Gastrocnemius medialis (tissue), 4 donors: Measurements from ENCODE around the gene PHOX2A. TPM values are rescaled to one million over a fixed set of nuclear protein-coding genes. Genes with fewer than 3 reads are reported as not detected.
A peak's percentile ranks its signal among the peaks of the same experiment; 100 is the strongest.

ENCODE experiments used
- ATAC-seq, 2 donors: fragments of 150-250 bp; one replicate each; pipeline ENCODE4 v1.9.1; 2016
- DNase-seq, 2 donors: peaks; one replicate each; pipeline ENCODE4 v3.0.0-alpha.2; 2019
- H3K27ac ChIP-seq, 4 donors: fragments of 200-600 bp; sonication (generic); 1 replicate in 1 of 4; 2 replicates in 3 of 4; pipeline ENCODE4 v1.5.1; 2016 to 2018; ENCODE audit warnings: mild to moderate bottlenecking in 2 of 4, moderate library complexity in 1 of 4
- H3K27me3 ChIP-seq, 3 donors: fragments of 200-600 bp; sonication (generic) in 2 of 3; 1 replicate in 1 of 3; 2 replicates in 2 of 3; pipeline versions ENCODE4 v1.5.1 to v1.6.0; 2016 to 2019; ENCODE audit warnings: mild to moderate bottlenecking in 1 of 3, moderate library complexity in 1 of 3
- H3K36me3 ChIP-seq, 2 donors: fragments of 200-600 bp; sonication (generic) in 1 of 2; one replicate each; pipeline ENCODE4 v1.5.1; 2017 to 2018
- H3K4me1 ChIP-seq, 2 donors: fragments of 200-600 bp; sonication (generic) in 1 of 2; one replicate each; pipeline ENCODE4 v1.5.1; 2016 to 2017; ENCODE audit warnings: mild to moderate bottlenecking in 2 of 2
- H3K4me3 ChIP-seq, 4 donors: fragments of 200-600 bp; sonication (generic) in 3 of 4; 1 replicate in 1 of 4; 2 replicates in 3 of 4; pipeline ENCODE4 v1.5.1; 2016 to 2019; ENCODE audit warnings: mild to moderate bottlenecking in 2 of 4
- H3K9me3 ChIP-seq, 3 donors: fragments of 200-600 bp; sonication (generic) in 2 of 3; 1 replicate in 1 of 3; 2 replicates in 2 of 3; pipeline ENCODE4 v1.5.1; 2016 to 2019
- POLR2A ChIP-seq, 2 donors: fragments of 450-650 bp; IDR thresholded peaks; one replicate each; pipeline ENCODE4 v1.6.1; 2017; ENCODE audit warnings: antibody characterized with exemption in 2 of 2, mild to moderate bottlenecking in 2 of 2, moderate library complexity in 2 of 2
- in situ Hi-C, 4 donors: fragments of 200-750 bp; cut with MboI; loops; one replicate each; pipeline versions ENCODE4 v1.15.0 to v1.8.0; 2017; ENCODE audit warnings: low sequenced_read_pairs in 4 of 4
- intact Hi-C: fragments of 100-400 bp; cut with DNase I; formaldehyde crosslinking; loops from one replicate; pipeline ENCODE4 v1.15.1; 2023; ENCODE audit warnings: low total_unique reads
- total RNA-seq, 4 donors: library from RNA; depleted of rRNA; stranded (reverse); fragments of >200 nt; gene quantifications; one replicate each; pipeline versions ENCODE4 v1.1.0 to v1.2.3, GENCODE V29; 2016
- TF ChIP-seq, protein P1 (sequence below), 5 experiments: fragments of 450-650 bp in 3 of 5; fragments of 200-600 bp in 2 of 5; sonication (generic) in 2 of 5; IDR thresholded peaks in 4 of 5; conservative IDR thresholded peaks in 1 of 5; 1 replicate in 4 of 5; 2 replicates in 1 of 5; pipeline ENCODE4 v1.5.1; 2016 to 2019; ENCODE audit warnings: antibody characterized with exemption in 5 of 5, mild to moderate bottlenecking in 3 of 5, moderate library complexity in 3 of 5

The PHOX2A gene
- total RNA-seq, 4 donors from 2014 or later = not detected

DNA sequence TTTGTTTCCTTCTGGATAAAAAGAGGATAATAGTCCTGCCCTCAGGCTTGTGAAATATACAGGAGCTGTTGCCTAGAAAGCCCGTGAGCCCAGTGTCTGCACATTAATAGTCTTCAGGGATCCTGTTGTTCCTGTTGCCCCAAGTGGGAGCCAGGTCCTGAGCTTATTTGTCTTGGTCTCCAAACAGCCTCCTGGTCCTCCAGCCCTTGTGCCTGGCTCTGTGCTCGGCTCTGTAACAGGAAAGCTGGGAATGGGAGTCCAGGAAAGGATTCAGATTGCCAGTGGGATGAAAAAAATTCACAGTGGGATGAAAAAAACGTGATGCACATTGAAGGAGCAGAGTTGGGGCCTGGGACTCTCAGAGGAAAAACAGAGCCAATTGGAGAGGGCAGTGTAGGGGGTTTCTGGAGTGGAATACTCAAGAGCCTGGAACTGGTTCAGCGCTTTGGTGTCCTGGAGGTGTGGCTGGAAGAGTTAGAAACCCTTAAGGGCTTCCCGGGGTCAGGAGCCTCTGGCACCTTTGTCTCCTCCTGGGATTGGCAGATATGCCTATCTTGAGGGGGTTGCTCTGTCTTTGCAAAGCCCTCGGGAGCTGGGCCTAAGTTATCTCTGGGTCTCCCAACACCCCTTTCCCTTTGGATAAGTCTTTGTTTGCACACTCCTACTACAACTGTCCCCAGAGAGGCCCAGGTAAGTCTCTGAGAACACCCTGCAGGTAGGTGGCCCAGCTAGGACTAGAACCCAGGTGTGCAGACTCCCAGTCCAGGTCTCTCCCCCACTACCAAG, 21.7 kb downstream of the PHOX2A start:
- intact Hi-C loops (loop anchor here (2.0 to 5.0 kb wide), 3 partner anchors 210 to 919 kb away; partner anchors contain the start of gene CLPB), in situ Hi-C loops (no loop called here)
- Histone ChIP-seq H3K27ac (peak overlapping the region; percentile 97 to 99 (median 98)), H3K27me3 (no peaks in the 10 kb centered on the region), H3K4me1 (peaks cover 21 to 26% of the 10 kb centered on the region in 2 donors), H3K4me3 (peak overlapping the region; percentile 84 to 95 (median 88)), H3K9me3 (no peaks in the 10 kb centered on the region), H3K36me3 (peaks cover 0 to 7% of the 10 kb centered on the region in 2 donors)
- TF ChIP-seq, protein P1, sequence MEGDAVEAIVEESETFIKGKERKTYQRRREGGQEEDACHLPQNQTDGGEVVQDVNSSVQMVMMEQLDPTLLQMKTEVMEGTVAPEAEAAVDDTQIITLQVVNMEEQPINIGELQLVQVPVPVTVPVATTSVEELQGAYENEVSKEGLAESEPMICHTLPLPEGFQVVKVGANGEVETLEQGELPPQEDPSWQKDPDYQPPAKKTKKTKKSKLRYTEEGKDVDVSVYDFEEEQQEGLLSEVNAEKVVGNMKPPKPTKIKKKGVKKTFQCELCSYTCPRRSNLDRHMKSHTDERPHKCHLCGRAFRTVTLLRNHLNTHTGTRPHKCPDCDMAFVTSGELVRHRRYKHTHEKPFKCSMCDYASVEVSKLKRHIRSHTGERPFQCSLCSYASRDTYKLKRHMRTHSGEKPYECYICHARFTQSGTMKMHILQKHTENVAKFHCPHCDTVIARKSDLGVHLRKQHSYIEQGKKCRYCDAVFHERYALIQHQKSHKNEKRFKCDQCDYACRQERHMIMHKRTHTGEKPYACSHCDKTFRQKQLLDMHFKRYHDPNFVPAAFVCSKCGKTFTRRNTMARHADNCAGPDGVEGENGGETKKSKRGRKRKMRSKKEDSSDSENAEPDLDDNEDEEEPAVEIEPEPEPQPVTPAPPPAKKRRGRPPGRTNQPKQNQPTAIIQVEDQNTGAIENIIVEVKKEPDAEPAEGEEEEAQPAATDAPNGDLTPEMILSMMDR (IDR thresholded peaks at IDR 0.05 in 4 of 5, conservative IDR thresholded peaks at IDR 0.05 in 1 of 5) = no peak
- no peak for TF ChIP-seq POLR2A (IDR thresholded peaks at IDR 0.05)
- ATAC-seq (no peak), DNase-seq (peak in 1 of 2 donors; percentile 12)

GRCh38 chr11:72221386-72222075, 22.4 kb downstream of the PHOX2A start:
- peak overlapping the region in 1 of 4 donors; percentile 98 for H3K27ac ChIP-seq
- in situ Hi-C loops = no loop called here

GRCh38 chr11:72220696-72221363, 23.1 kb downstream of the PHOX2A start:
- peaks cover 17 to 19% of the 10 kb centered on the region in 2 donors for H3K4me1 ChIP-seq
- DNase-seq (no peak), ATAC-seq (no peak)
- H3K27ac ChIP-seq = no peak overlapping the region
- no peaks in the 10 kb centered on the region for H3K9me3 ChIP-seq
- in situ Hi-C loops = no loop called here
- intact Hi-C loops = loop anchor here (5.0 kb wide), 1 partner anchor 211 kb away; the partner anchor contains the start of gene CLPB
- H3K4me3 ChIP-seq = no peak overlapping the region
- TF ChIP-seq, protein P1 (IDR thresholded peaks at IDR 0.05 in 4 of 5, conservative IDR thresholded peaks at IDR 0.05 in 1 of 5) = no peak
- TF ChIP-seq POLR2A (IDR thresholded peaks at IDR 0.05) = no peak
- no peaks in the 10 kb centered on the region for H3K27me3 ChIP-seq
- H3K36me3 ChIP-seq = no peaks in the 10 kb centered on the region

More at GRCh38 chr11:72221386-72222075, 22.4 kb downstream of the PHOX2A start:
- no peak overlapping the region for H3K4me3 ChIP-seq
- peaks cover 0 to 2% of the 10 kb centered on the region in 2 donors for H3K36me3 ChIP-seq
- ATAC-seq = no peak
- H3K9me3 ChIP-seq = no peaks in the 10 kb centered on the region
- H3K4me1 ChIP-seq = peaks cover 21 to 22% of the 10 kb centered on the region in 2 donors
- TF ChIP-seq, protein P1 (IDR thresholded peaks at IDR 0.05 in 4 of 5, conservative IDR thresholded peaks at IDR 0.05 in 1 of 5) = no peak
- TF ChIP-seq POLR2A (IDR thresholded peaks at IDR 0.05) = no peak
- DNase-seq = peak in 1 of 2 donors; percentile 16
- H3K27me3 ChIP-seq = no peaks in the 10 kb centered on the region
- intact Hi-C loops = loop anchor here (2.0 to 5.0 kb wide), 3 partner anchors 211 to 919 kb away; partner anchors contain the start of gene CLPB

- no peak for TF ChIP-seq POLR2A (IDR thresholded peaks at IDR 0.05)
- TF ChIP-seq, protein P1 (IDR thresholded peaks at IDR 0.05 in 4 of 5, conservative IDR thresholded peaks at IDR 0.05 in 1 of 5) = no peak
- in situ Hi-C loops = no loop called here
- no peak for DNase-seq
Observed at GRCh38 chr11:72218251-72218745, 25.7 kb downstream of the PHOX2A start.

More at GRCh38 chr11:72218251-72218745, 25.7 kb downstream of the PHOX2A start:
- Histone ChIP-seq H3K36me3 (no peaks in the 10 kb centered on the region), H3K4me3 (peak overlapping the region in 1 of 4 donors; percentile 4), H3K9me3 (no peaks in the 10 kb centered on the region), H3K27me3 (peaks cover 0 to 4% (median 0%) of the 10 kb centered on the region in 3 donors), H3K4me1 (peaks cover 8 to 12% of the 10 kb centered on the region in 2 donors), H3K27ac (no peak overlapping the region)
- no peak for ATAC-seq
- intact Hi-C loops = no loop called here
